SH-SY5Y (cell line): ENCODE data around the gene TSPAN4.

Experiments
- GATA2 ChIP-seq: IDR thresholded peaks from 2 replicates; pipeline ENCODE4 v1.6.1; 2011; ENCODE audit warnings: mild to moderate bottlenecking, low read depth, low read length
- GATA3 ChIP-seq: IDR thresholded peaks from 2 replicates; pipeline ENCODE4 v1.6.1; 2011; ENCODE audit warnings: low read depth, mild to moderate bottlenecking, low read length, moderate library complexity

DNA sequence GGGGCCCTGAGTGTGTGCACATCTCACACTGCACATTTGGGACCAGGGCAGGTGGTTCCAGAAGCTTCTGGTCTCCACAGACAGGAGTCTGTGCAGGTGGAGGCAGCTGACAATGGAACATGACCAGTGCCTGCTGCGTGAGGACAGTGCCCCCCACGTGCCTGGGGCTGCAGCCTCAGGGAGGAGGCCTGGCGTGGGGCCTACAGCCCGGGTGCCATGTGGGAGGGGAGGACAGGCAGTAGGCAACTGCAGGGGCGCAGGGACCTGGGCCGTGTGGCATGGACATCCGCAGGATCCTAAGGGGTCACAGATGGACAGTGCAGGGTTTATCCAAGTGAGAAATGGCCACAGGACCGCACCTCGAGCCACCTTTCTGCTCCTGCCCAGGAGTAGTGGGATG, 28.8 kb downstream of the TSPAN4 start:
- TF ChIP-seq GATA3 (no peak), GATA2 (no peak)
